Body of pancreas (tissue), 4 donors: ENCODE data around the gene IFT122.

ENCODE experiments used
- POLR2A ChIP-seq, 3 donors: fragments of 450-650 bp; IDR thresholded peaks; one replicate each; pipeline ENCODE4 v1.6.1; 2016; ENCODE audit warnings: antibody characterized with exemption in 3 of 3, mild to moderate bottlenecking in 2 of 3
- TF ChIP-seq, protein P1 (sequence below), 7 experiments: fragments of 450-650 bp in 4 of 7; fragments of 200-600 bp in 3 of 7; sonication (generic) in 3 of 7; IDR thresholded peaks; one replicate each; pipeline ENCODE4 v1.5.1; 2016 to 2019; ENCODE audit warnings: antibody characterized with exemption in 7 of 7

DNA sequence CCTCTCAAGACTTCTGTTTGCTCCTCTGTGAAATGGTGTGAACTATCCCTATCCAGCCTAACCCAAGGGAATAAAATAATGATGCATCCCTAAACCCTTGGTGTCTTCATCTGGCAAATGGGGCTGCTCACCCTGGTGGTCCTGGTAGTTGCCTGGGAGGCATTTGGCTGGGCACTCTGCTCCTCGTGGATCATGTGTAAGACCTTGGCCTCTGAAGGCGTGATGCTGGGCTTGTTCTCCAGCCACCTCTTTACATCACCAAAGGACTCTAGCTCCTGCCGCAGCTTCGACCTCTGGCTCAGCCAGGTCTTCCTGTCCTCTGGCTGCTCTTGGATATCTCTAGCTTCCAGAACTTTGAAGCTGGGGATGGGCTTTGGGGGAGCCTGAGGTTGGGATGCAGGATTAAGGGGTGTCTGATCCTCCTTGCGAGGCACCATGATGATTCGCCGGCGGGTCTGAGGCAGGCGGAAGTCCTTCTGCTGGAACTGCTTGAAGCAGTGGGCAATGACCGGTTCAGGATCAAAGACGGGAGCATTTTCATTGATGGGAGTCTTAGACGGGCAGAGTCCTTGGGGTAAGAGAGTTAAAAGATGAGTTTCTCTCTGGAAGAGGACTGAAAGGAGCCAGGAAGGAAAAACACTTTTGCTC, 18.7 kb upstream of the IFT122 start:
- TF ChIP-seq, protein P1, sequence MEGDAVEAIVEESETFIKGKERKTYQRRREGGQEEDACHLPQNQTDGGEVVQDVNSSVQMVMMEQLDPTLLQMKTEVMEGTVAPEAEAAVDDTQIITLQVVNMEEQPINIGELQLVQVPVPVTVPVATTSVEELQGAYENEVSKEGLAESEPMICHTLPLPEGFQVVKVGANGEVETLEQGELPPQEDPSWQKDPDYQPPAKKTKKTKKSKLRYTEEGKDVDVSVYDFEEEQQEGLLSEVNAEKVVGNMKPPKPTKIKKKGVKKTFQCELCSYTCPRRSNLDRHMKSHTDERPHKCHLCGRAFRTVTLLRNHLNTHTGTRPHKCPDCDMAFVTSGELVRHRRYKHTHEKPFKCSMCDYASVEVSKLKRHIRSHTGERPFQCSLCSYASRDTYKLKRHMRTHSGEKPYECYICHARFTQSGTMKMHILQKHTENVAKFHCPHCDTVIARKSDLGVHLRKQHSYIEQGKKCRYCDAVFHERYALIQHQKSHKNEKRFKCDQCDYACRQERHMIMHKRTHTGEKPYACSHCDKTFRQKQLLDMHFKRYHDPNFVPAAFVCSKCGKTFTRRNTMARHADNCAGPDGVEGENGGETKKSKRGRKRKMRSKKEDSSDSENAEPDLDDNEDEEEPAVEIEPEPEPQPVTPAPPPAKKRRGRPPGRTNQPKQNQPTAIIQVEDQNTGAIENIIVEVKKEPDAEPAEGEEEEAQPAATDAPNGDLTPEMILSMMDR (IDR thresholded peaks at IDR 0.05), result no peak
- TF ChIP-seq POLR2A (IDR thresholded peaks at IDR 0.05), result no peak
